PC-3 (cell line): ENCODE measurements around the gene FAM98C. TPM values are rescaled to one million over a fixed set of nuclear protein-coding genes. Genes with fewer than 3 reads are reported as not detected.

Experiments
- ATAC-seq: fragments of 200-7000 bp; cut with Tn5 transposase; 2 replicates; pipeline ENCODE4 v1.9.1; 2020; ENCODE audit warnings: mild to moderate bottlenecking, moderate library complexity
- BruUV-seq: library from RNA; stranded (reverse); fragments of 400-500 nt; replicated peaks from 2 replicates; lab custom pipeline; 2021; lab: Mats Ljungman, UMichigan
- CTCF ChIA-PET: fragments of 300-600 bp; sonication (Branson Sonifier 250); formaldehyde crosslinking; loops from one replicate; lab custom pipeline; 2022; ENCODE audit warnings: antibody characterized with exemption; lab: Charles Lee
- POLR2A ChIA-PET: fragments of 300-600 bp; sonication (Branson Sonifier 250); formaldehyde crosslinking; loops from one replicate; lab custom pipeline; 2022; ENCODE audit warnings: antibody characterized with exemption; ENCODE audit not compliant: unreplicated experiment; lab: Charles Lee
- DNase-seq: peaks from one replicate; pipeline ENCODE4 v3.0.0-alpha.2; 2015
- H2AFZ ChIP-seq: fragments of 300-600 bp; sonication (generic); 2 replicates; pipeline ENCODE4 v1.6.0; 2016; ENCODE audit warnings: antibody characterized with exemption, low read length
- H3F3A ChIP-seq: fragments of 300-600 bp; sonication (generic); one replicate; pipeline ENCODE4 v1.6.0; 2017; ENCODE audit warnings: antibody characterized with exemption, low read length, control low read depth, mild to moderate bottlenecking; ENCODE audit not compliant: unreplicated experiment
- H3K27ac ChIP-seq: fragments of 300-600 bp; sonication (generic); 2 replicates; pipeline ENCODE4 v1.5.1; 2016; ENCODE audit warnings: mild to moderate bottlenecking, low read length
- H3K27me3 ChIP-seq: fragments of 300-600 bp; sonication (generic); 2 replicates; pipeline ENCODE4 v1.6.1; 2016; ENCODE audit warnings: low read length, mixed read lengths
- H3K36me3 ChIP-seq: fragments of 300-600 bp; sonication (generic); 2 replicates; pipeline ENCODE4 v1.6.1; 2016; ENCODE audit warnings: low read depth, mixed run types, low read length, mixed read lengths
- H3K4me1 ChIP-seq: fragments of 300-600 bp; sonication (generic); 2 replicates; pipeline ENCODE4 v1.5.1; 2016; ENCODE audit warnings: low read length; ENCODE audit not compliant: insufficient read depth
- H3K4me2 ChIP-seq: fragments of 300-600 bp; sonication (generic); 2 replicates; pipeline ENCODE4 v1.6.0; 2016; ENCODE audit warnings: low read length
- H3K4me3 ChIP-seq: fragments of 300-600 bp; sonication (generic); 2 replicates; pipeline ENCODE4 v1.5.1; 2016; ENCODE audit warnings: mild to moderate bottlenecking, low read length, mixed read lengths
- H3K79me2 ChIP-seq: fragments of 300-600 bp; sonication (generic); 2 replicates; pipeline ENCODE4 v1.6.1; 2017; ENCODE audit warnings: low read length, mixed read lengths
- H3K9ac ChIP-seq: fragments of 300-600 bp; sonication (generic); 2 replicates; pipeline ENCODE4 v1.6.0; 2016; ENCODE audit warnings: mild to moderate bottlenecking, low read length
- H3K9me2 ChIP-seq: fragments of 300-600 bp; sonication (generic); replicated peaks from 2 replicates; pipeline ENCODE4 v1.6.1; 2016; ENCODE audit warnings: mixed run types, low read length, mixed read lengths
- H3K9me3 ChIP-seq: fragments of 300-600 bp; sonication (generic); 2 replicates; pipeline ENCODE4 v1.6.1; 2016; ENCODE audit warnings: low read length, mixed read lengths
- H4K20me1 ChIP-seq: fragments of 300-600 bp; sonication (generic); 2 replicates; pipeline ENCODE4 v1.6.1; 2016; ENCODE audit warnings: low read length, mixed read lengths
- CTCF ChIP-seq: fragments of 300-600 bp; sonication (generic); conservative IDR thresholded peaks from 2 replicates; pipeline ENCODE4 v1.5.1; 2017; ENCODE audit warnings: antibody characterized with exemption, low read depth, mild to moderate bottlenecking, low read length
- EZH2 ChIP-seq: fragments of 300-600 bp; sonication (generic); IDR thresholded peaks from one replicate; pipeline ENCODE4 v1.6.1; 2017; ENCODE audit warnings: antibody characterized with exemption, mild to moderate bottlenecking, low read length; ENCODE audit not compliant: unreplicated experiment
- EZH2phosphoT487 ChIP-seq: fragments of 300-600 bp; sonication (generic); IDR thresholded peaks from 2 replicates; pipeline ENCODE4 v1.6.1; 2018; ENCODE audit warnings: mild to moderate bottlenecking, antibody characterized with exemption, low read length, borderline replicate concordance
- intact Hi-C: fragments of 100-400 bp; cut with micrococcal nuclease; formaldehyde crosslinking; loops from 2 replicates; pipeline ENCODE4 v1.9.0; 2023
- total RNA-seq: library from RNA; depleted of rRNA; stranded (reverse); fragments of >200 nt; gene quantifications from 2 replicates; pipeline ENCODE4 v1.2.3, GENCODE V29; 2014

The FAM98C gene
- total RNA-seq, 1 experiment from 2014 or later = 23.5 TPM

DNA sequence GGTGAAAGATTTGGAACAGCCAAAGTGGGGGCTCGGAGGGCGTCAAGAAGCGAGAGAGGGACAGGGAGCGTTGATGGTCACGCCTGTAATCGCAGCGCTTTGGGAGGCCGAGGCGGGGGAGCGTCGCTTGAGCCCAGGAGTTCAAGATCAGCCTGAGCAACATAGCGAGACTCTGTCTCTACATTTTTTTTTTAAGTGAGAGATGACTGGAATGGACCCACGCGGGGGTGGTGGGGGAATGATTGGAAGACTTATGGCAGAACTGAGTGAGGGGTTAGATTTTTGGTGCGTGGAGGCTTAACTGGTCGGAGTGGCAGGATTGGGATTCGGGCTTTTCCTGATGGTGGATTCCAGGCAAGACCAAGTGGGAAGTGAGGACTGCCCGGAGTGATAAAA lies 27.8 kb upstream of the FAM98C start:
- peak overlapping the region; percentile 64 for H3K27ac ChIP-seq
- TSS peak; percentile 46 for BruUV-seq
- H3K79me2 ChIP-seq = peaks cover 36% of the 10 kb centered on the region
- H3K4me2 ChIP-seq = peak overlapping the region; percentile 98
- H3K9ac ChIP-seq = peak overlapping the region; percentile 97
- peaks cover 16% of the 10 kb centered on the region; the same call in 1 of the 2 replicates for H4K20me1 ChIP-seq
- no peaks in the 10 kb centered on the region for H3F3A ChIP-seq
- intact Hi-C loops = loop anchor here (1.0 kb wide), 1 partner anchor 13 kb away; the partner anchor contains the start of genes GGN and SPRED3
- ChIA-PET POLR2A (interaction anchor here (1.7 kb wide), 1 partner anchor 13 kb away, joined by 17 read pairs; the partner anchor contains the start of gene GGN), CTCF (no interaction called here)
- no peak for ATAC-seq
- H3K36me3 ChIP-seq = peaks cover 8% of the 10 kb centered on the region; the same call in 1 of the 2 replicates
- peak overlapping the region; percentile 84 for H3K4me3 ChIP-seq
- peaks cover 15% of the 10 kb centered on the region for H3K4me1 ChIP-seq
- H3K27me3 ChIP-seq = no peaks in the 10 kb centered on the region
- DNase-seq = no peak
- H3K9me3 ChIP-seq = no peaks in the 10 kb centered on the region
- TF ChIP-seq EZH2 = no peak
- no peak for TF ChIP-seq EZH2phosphoT487
- TF ChIP-seq CTCF = no peak
- no peaks in the 10 kb centered on the region for H3K9me2 ChIP-seq
- H2AFZ ChIP-seq = peak overlapping the region; percentile 69

GRCh38 chr19:38375748-38376147 lies 27.1 kb upstream of the FAM98C start:
- no peak for ATAC-seq
- H3K27me3 ChIP-seq = no peaks in the 10 kb centered on the region
- CTCF ChIA-PET = no interaction called here
- no peak overlapping the region for H3K27ac ChIP-seq
- H3K79me2 ChIP-seq = peaks cover 36% of the 10 kb centered on the region
- peaks cover 15% of the 10 kb centered on the region for H3K4me1 ChIP-seq
- no peak for DNase-seq
- no peaks in the 10 kb centered on the region for H3K9me3 ChIP-seq
- peaks cover 16% of the 10 kb centered on the region; the same call in 1 of the 2 replicates for H4K20me1 ChIP-seq
- no TSS peak for BruUV-seq
- POLR2A ChIA-PET = interaction anchor here (0.6 kb wide), 1 partner anchor 478 kb away, joined by 11 read pairs; no protein-coding TSS in a partner anchor
- H2AFZ ChIP-seq = no peak overlapping the region
- TF ChIP-seq EZH2 (no peak), CTCF (no peak), EZH2phosphoT487 (no peak)
- intact Hi-C loops = loop anchor here (1.0 kb wide), 1 partner anchor 13 kb away; the partner anchor contains the start of genes GGN and SPRED3
- peak overlapping the region; percentile 98 for H3K4me2 ChIP-seq
- H3K9ac ChIP-seq = peak overlapping the region; percentile 97
- peak overlapping the region; percentile 84 for H3K4me3 ChIP-seq
- no peaks in the 10 kb centered on the region for H3F3A ChIP-seq
- no peaks in the 10 kb centered on the region for H3K9me2 ChIP-seq
- H3K36me3 ChIP-seq = peaks cover 8% of the 10 kb centered on the region; the same call in 1 of the 2 replicates

GRCh38 chr19:38376576-38376975 lies 26.3 kb upstream of the FAM98C start:
- H3K9ac ChIP-seq = no peak overlapping the region
- ATAC-seq = no peak
- H3K27me3 ChIP-seq = no peaks in the 10 kb centered on the region
- H3K4me1 ChIP-seq = peaks cover 15% of the 10 kb centered on the region
- DNase-seq = no peak
- TF ChIP-seq CTCF (no peak), EZH2phosphoT487 (no peak), EZH2 (no peak)
- peaks cover 16% of the 10 kb centered on the region; the same call in 1 of the 2 replicates for H4K20me1 ChIP-seq
- ChIA-PET CTCF (no interaction called here), POLR2A (interaction anchor here (0.5 kb wide), 1 partner anchor 26 kb away, joined by 11 read pairs; no protein-coding TSS in a partner anchor)
- H3K36me3 ChIP-seq = peaks cover 11% of the 10 kb centered on the region; the same call in 1 of the 2 replicates
- BruUV-seq = no TSS peak
- H3K9me2 ChIP-seq = no peaks in the 10 kb centered on the region
- no peak overlapping the region for H2AFZ ChIP-seq
- H3K27ac ChIP-seq = no peak overlapping the region
- intact Hi-C loops = no loop called here
- peak overlapping the region; percentile 98 for H3K4me2 ChIP-seq
- no peaks in the 10 kb centered on the region for H3F3A ChIP-seq
- H3K79me2 ChIP-seq = peaks cover 36% of the 10 kb centered on the region
- peak overlapping the region; percentile 84; the same call in 1 of the 2 replicates for H3K4me3 ChIP-seq
- H3K9me3 ChIP-seq = no peaks in the 10 kb centered on the region
